GM18511 (cell line): ENCODE data around the gene NR2F1-AS1.
A peak's percentile ranks its signal among the peaks of the same experiment; 100 is the strongest.
"Not testable (repeated sequence)": the region's sequence is repeated elsewhere in the genome, so short reads cannot be mapped to it uniquely, and the experiment has no call there.

Experiments used
- ATAC-seq: cut with Tn5 transposase; IDR thresholded peaks from one replicate; pipeline ENCODE4 v1.9.1; 2021; ENCODE audit warnings: mild to moderate bottlenecking, moderate library complexity; ENCODE audit not compliant: unreplicated experiment

Gene NR2F1-AS1

DNA sequence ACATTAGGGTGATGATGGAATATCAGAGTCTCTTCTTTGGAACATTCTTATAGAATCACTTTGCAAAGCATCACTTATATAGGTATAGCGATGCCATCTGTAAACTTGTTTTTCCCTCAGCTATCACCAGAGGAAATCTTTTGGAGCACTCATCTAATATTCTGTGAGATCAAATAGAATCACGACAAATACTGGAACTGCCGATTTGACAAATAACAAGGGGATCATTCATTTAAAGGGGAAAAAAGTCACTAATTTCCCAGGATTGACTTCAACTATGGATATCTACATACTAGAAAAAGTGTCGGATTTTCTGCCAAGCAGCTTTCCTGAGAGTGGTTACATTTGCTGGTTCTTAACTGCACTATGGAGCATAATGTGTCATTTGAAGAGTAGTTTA, 178.6 kb downstream of the NR2F1-AS1 start:
- ATAC-seq = no peak

DNA sequence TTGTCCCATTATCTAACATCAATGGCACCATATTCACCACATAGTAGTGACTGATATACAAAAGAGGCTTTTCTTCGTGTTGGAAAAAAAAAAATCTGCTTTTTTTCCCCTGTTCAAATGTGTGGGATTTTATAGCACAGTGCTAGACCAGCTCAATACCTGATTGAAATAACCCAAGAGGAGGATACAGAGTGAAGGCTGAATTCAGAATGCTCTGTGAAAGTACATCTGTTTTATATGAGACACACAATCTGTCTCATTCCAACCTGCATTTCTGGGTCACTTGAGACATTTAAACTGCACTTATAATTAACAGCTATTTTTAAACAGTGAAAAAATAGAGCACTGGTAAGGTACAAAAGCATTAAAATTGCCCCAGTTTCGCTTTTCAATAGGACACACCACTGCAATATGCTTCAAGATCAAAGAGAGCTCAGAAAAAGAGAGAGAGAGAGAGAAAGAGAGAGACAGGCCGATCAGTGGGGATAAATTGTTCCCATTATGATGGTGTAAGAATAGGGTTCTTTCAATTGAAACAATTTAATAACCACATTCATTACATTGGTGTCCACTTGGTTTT, 179.3 kb downstream of the NR2F1-AS1 start:
- no peak for ATAC-seq

DNA sequence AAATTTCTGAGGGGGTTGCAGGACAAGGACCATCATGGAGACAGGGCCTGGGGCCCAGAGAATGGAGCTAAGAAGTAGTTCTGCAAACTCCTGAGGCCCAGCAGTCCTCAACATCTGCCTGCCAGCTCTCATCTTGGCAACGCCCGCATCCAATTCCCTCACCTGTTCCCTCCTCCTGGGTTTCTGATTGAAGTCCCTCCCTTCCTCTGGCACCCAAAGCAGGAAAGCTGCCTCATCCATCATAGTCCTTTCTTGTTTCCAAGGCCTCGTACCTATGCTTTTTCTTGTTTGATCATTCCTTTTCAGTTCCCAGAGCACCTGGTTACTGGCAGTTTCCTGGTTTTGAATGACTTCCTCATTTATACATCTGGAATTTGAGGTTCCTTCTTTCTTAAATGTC, 181.3 kb downstream of the NR2F1-AS1 start:
- ATAC-seq = no peak

DNA sequence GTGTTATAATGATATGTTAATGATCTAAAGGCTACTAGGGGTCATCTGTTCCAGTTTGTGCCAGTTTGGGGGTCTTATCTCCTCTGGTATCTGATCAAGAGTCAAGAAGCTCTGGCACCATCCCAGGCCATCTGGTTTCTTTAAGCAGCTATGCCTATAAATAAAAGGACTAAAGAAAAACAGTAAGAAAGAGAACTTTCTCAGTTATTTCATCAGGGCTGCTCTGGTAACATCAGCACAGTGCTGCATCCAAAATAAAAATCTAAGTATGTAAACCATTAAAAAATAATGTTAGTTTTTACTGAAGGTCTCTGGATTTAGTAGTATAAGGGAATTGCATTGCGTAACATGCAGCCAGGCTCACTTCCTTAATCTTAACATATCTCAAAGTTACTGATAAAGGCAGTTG, 185.0 kb downstream of the NR2F1-AS1 start:
- ATAC-seq = no peak

DNA sequence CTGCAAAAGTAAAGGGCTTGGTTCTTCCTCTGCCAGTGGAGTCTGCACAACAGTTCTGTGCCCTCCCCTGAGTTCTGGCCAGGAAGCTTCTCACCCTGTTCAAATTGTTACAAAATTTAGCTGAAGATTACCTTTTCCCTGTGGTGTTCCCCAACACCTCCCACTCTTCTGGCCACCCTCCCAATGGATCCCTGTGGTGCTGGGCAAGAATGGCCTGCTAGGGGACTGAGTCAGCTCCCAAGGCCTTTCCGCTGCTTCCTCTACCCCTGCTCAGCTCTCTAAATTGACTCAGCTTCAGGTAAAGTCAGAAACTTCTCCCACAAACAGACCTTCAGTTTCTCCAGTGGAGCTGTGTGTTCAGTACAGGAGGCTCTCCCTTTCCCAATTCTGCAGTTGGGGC, 186.0 kb downstream of the NR2F1-AS1 start:
- ATAC-seq = no peak

DNA sequence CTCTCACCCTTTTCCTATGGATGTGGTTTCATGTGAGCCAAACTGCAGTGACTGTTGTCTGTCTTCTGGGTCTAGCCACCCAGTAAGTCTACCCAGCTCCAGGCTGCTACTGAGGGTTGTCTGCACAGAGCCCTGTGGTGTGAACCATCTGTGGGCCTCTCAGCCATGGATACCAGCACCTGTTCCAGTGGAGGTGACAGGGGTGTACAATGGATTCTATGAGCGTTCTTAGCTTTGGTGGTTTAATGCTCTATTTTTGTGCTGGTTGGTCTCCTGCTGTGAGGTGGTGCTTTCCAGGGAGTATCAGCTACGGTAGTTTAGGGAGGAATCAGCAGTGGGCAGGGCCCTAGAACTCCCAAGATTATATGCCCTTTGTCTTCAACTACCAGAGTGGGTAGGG, 186.7 kb downstream of the NR2F1-AS1 start:
- no peak for ATAC-seq

DNA sequence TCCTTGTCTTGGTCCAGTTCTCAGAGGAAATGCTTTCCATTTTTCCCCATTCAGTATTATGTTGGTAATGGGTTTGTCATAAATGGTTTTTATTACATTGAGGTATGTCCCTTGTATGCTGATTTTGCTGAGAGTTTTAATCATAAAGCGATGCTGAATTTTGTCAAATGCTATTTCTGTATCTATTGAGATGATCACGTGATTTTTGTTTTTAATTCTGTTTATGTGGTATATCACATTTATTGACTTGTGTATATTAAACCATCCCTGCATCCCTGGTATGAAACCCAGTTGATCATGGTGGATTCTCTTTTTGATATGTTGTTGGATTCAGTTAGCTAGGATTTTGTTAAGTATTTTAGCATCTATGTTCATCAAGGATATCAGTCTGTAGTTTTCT, 189.8 kb downstream of the NR2F1-AS1 start:
- not testable (repeated sequence) for ATAC-seq

DNA sequence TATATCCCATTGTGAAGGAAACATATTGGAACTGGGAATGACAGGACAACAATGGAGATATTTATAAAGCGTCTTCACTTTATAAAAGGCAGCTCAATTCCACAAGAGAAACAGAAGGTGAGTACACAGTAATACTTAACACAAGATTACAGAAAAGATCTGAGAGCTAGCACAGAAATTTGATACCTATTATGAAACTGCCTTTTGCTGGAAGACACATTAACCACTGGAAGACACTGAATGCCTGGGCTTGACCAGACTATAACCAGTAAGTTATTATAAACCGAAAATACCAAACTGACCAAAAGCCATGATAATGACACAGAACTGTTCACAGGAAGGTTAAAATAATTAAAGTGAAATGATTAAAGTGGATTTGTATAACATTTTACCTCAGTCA, 195.4 kb downstream of the NR2F1-AS1 start:
- ATAC-seq = no peak

DNA sequence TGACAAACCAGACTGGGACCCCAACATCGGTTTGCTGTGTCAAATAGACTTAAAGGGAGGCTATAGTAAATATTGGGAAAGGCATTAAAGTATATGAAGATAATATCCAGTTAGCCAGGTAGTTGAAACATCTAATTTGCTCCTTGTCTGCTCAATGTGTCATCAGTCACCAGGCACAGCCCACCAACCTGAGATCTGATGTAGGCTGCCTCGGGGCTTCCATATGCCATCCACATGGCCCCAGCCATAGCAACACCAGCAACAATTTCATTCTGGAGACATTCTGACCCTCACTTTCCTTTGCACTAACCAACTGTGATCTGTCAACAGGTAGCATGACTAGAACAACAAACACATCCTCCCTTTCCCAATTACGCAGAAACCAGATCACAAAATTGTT, 196.0 kb downstream of the NR2F1-AS1 start:
- ATAC-seq = no peak

DNA sequence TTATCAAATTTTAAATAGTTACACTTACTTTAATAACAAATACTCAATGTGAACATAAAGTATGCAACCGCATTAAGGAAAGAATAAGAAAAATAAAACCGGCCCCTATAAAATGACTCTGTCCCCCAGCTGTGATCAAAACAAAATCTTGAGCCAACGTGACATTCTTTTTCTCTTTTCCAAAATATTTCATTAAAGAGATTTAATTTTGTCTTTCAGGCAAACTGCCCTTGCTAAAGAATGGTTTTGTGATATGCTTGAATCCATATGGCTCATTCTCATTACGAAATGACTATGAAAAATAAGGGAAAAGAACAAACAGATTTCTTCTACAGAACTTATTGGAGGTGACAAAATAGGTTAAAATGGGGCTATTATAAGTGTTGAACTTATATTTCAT, 197.0 kb downstream of the NR2F1-AS1 start:
- ATAC-seq = no peak

DNA sequence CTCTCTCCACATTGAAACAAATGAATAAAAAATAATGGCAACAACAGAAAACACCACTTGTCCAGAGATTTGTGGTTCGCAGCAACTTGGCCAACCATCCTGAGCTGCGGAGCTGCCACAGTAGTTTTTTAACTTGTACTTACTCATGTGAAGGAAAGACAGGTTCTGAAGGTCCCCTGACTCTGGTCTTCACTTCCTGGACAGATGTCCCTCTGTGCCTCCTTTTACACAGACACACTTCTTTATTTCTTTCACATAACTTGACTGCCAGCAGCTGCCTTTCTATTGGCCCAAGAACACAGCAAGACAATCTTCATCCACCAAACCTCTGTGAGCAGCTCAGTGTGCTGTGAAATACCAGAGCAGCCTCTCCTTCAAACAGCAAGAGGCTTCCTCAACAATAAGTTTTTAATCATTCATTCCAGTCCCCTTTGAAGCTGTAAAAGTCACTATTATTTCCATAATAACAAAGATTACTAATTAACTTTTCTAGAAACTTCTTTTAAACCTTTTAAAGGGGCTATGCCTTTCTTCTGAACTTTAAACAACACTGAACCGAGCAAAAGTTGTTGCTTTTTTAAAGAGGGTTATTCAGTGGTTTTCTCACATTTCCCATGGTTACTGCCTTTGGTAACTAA, 198.7 kb downstream of the NR2F1-AS1 start:
- ATAC-seq = peak; percentile 54

DNA sequence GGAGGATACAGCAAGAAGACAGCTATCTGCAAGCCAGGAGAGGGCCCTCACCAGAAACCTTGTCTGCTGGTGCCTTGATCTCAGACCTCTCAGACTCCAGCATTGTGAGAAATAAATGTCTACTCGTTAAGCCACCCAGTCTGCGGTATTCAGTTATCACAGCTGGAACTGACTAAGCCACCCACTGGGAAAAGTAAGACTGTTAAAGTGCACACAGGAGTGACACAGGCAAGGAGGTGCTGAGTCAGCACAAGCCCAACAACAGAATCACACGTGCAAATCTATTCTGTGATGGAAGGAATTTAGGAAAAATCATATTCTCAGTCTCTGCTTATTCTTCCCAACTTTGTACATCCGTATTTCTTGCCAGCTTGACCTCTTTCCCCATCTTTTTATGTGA, 200.0 kb downstream of the NR2F1-AS1 start:
- ATAC-seq = no peak

DNA sequence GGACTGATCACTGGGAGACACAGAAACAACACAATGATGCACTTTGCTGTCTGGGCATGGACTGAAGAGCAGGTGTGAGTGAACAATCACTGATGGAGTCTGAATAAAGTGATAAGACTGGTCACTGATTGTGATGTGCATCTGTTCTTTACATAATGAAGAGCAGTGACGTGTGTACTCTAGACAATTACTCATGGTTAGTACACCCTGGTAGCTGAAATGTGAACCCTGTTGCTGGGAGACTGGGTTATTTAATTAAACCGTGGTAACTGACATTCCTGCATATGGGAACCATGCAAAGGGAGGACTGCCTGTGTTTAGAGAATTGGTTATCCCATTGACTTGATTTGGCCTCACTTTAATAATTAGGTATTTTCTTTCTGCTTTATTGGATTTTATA, 202.9 kb downstream of the NR2F1-AS1 start:
- ATAC-seq = no peak

DNA sequence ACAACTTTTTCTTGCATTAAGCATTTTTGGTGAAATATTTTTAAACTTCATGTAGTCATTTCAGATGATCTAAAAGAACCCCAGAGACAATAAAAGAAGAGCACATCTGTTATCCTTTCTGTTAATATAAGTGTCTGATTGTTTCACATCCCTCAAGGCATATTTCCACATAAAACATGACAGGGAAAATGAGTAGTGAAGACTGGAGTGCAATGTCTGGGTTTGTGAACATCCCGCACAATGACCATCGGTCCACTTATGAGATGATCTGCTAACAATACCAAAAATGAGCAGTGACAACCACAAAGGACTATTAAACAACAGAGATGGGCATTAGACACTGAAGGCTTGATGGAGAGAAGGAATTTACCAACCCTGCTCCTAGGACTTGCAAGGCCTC, 209.1 kb downstream of the NR2F1-AS1 start:
- no peak for ATAC-seq

DNA sequence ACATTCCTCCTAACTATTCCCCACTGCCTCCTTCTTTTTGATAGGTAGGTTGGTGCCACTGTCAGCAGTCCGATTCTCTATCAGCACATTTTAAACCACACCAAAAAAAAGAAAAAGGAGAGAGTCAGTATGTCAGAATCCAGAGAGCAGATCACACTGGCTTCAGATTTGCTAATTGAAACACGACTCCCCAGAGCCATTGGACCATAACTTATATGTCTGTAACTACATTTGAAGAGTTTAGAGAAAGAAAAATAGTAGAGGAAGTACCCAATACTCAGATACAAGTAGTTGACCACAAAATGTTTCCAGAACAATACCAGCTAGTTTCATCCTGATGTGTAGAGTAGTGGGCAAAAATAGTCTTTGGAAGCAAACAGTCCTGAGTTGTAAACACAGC, 216.6 kb downstream of the NR2F1-AS1 start:
- ATAC-seq = peak; percentile 80

DNA sequence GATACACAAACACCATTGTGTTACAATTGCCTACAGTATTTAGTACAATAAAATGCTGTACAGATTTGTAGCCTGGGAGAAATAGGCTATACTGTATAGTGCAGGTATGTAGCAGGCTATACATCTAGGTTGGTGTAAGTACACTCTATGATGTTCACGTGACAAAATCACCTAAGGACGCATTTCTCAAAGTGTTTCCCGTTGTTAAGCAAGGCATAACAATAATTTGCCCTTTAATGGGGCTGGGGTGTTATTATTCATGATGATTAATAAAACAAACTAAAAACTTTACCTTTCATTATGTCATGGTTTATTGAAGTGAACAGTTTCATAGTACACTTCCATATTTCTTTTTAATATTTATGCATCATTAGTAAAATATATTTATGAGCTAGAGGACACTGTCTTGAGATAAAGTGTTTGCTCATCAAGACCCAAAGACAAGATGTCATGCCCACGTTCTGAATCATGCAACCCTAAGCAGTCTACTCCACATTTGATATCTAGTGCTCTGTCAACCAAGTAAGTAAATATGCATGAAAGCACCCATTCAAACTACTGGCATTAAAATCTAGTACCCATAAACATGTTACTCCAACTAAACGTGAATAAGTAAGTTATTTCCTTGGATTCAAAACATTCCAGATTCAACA, 220.5 kb downstream of the NR2F1-AS1 start:
- ATAC-seq = no peak

DNA sequence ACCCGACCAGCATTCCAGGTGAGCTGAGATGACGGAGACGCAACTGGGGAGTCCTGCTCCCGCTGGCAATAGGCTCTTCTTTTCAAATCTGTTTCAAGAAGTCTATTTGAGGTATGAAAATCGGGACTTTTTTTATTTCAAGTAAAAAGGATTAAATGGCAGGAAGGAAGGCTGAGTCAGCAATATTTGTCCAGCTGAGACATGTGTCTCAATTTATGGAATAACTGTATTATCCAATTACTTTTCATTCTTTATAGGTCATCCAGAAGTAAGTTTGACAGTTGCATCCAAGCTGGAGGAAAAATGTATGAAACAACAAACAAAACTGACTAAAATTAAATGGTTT, 221.1 kb downstream of the NR2F1-AS1 start:
- no peak for ATAC-seq
